Mesodermal cell (in vitro differentiated cells): Measurements from ENCODE around the gene STAT3.

Experiments used
- H3K27ac ChIP-seq: 2 replicates; pipeline ENCODE4 v1.7.0; 2013; ENCODE audit warnings: mild to moderate bottlenecking, low read depth, low read length, moderate library complexity; ENCODE audit not compliant: severe bottlenecking
- H3K36me3 ChIP-seq: 2 replicates; pipeline ENCODE4 v1.7.1; 2013; ENCODE audit warnings: mild to moderate bottlenecking, low read length, moderate library complexity; ENCODE audit not compliant: control insufficient read depth, insufficient read depth
- H3K4me1 ChIP-seq: one replicate; pipeline ENCODE4 v1.7.1; 2013; ENCODE audit warnings: mild to moderate bottlenecking, low read length; ENCODE audit not compliant: insufficient read depth, control insufficient read depth, poor library complexity, severe bottlenecking
- H3K4me3 ChIP-seq: 2 replicates; pipeline ENCODE4 v1.7.0; 2013; ENCODE audit warnings: low read length, control low read depth, mild to moderate bottlenecking; ENCODE audit not compliant: insufficient read depth, poor library complexity, severe bottlenecking; ENCODE audit errors: extremely low read depth
- H3K9me3 ChIP-seq: 2 replicates; pipeline ENCODE4 v1.7.1; 2013; ENCODE audit warnings: mild to moderate bottlenecking, low read length, moderate library complexity; ENCODE audit not compliant: control insufficient read depth
- WGBS, 2 experiments: methylation state at CpG; one replicate each; pipeline ENCODE4 v1.1.5; 2013; ENCODE audit warnings: missing lambda C conversion rate in 2 of 2; ENCODE audit not compliant: insufficient coverage in 2 of 2; 5-methylcytosine and 5-hydroxymethylcytosine counted together

The STAT3 gene

GRCh38 chr17:42289611-42290181 is 98.5 kb downstream of the STAT3 start:
- 92 to 99% methylated on average over 6 to 7 of the region's 9 CpGs for WGBS, 2 experiments
- H3K36me3 ChIP-seq, result no peaks in the 10 kb centered on the region
- peaks cover 3% of the 10 kb centered on the region for H3K4me1 ChIP-seq
- H3K9me3 ChIP-seq, result no peaks in the 10 kb centered on the region
- no peak overlapping the region for H3K27ac ChIP-seq
- H3K4me3 ChIP-seq, result no peak overlapping the region

DNA sequence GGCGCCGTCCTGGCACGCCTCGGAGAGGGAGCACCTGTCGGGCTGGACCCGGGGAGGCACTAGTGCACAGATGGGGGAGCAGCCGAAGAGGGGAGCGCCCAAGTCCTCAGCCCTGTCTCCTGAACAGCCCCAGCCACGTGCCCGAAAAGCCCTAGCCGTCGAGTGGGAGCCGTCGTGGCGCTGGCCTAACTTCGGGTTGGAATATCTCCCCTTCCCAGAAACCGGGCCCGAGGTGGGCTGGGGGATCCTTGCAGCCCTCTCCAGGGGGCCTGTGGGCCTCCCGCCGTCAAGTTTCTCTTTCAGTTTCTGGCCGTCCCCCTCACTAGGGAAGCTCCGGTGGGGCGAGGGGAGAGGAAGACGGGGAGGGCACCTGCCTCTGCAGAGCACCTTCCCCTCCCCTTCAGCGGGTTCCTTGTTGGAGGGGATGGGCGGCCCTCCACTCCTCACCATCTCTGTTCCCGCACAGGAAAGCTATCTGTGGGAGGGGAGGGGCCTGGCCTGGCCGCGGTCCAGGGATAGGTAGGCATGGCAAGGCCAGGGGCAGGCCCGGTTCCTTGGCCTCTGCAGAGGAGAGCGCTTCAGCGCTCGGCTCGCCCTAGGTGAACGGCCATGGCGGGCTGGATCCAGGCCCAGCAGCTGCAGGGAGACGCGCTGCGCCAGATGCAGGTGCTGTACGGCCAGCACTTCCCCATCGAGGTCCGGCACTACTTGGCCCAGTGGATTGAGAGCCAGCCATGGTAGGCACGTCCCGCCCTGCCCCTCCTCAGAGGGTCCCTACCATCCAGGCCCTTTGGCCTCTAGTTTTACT is 99.2 kb downstream of the STAT3 start:
- Histone ChIP-seq H3K4me1 (peaks cover 3% of the 10 kb centered on the region), H3K9me3 (no peaks in the 10 kb centered on the region), H3K36me3 (no peaks in the 10 kb centered on the region), H3K27ac (no peak overlapping the region), H3K4me3 (peak overlapping the region; percentile 44)
- WGBS, 2 experiments, result 65 to 70% methylated on average over 30 to 35 of the region's 44 CpGs

DNA sequence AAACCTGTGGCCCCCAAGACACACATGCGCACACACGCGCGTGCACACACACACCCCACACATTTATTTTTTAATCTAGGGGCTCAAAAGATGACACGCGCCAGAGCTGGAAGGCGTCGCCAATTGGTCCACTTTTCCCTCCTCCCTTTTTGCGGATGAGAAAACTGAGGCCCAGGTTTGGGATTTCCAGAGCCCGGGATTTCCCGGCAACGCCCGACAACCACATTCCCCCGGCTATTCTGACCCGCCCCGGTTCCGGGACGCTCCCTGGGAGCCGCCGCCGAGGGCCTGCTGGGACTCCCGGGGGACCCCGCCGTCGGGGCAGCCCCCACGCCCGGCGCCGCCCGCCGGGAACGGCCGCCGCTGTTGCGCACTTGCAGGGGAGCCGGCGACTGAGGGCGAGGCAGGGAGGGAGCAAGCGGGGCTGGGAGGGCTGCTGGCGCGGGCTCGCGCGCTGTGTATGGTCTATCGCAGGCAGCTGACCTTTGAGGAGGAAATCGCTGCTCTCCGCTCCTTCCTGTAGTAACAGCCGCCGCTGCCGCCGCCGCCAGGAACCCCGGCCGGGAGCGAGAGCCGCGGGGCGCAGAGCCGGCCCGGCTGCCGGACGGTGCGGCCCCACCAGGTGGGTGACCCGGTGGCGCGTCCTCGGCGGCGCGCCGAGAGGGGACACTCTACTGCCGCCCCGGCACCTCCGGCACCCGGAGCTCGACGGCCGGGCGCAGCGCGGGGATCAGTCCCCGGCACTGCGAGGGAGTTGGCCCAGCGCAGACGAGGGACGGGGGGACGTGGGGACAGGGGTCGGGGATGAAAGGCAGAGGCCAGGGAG is 100.1 kb downstream of the STAT3 start, which contains the start of gene STAT5A:
Gene STAT5A (plus strand): TSS at position 522 of the 826 bp plus-strand sequence. CDS start 914 bp downstream, outside the sequence.
- no peak within 1 kb of the TSS for H3K27ac ChIP-seq
- H3K36me3 ChIP-seq, result no peaks in the 10 kb centered on the region
- peaks cover 3% of the 10 kb centered on the region for H3K4me1 ChIP-seq
- no peaks in the 10 kb centered on the region for H3K9me3 ChIP-seq
- H3K4me3 ChIP-seq, result peak within 1 kb of the TSS; percentile 44
- 8 to 16% methylated on average over 69 to 80 of the region's 88 CpGs for WGBS, 2 experiments

GRCh38 chr17:42287305-42287976 is 100.8 kb downstream of the STAT3 start:
- peaks cover 3% of the 10 kb centered on the region for H3K4me1 ChIP-seq
- H3K36me3 ChIP-seq, result no peaks in the 10 kb centered on the region
- H3K9me3 ChIP-seq, result no peaks in the 10 kb centered on the region
- H3K4me3 ChIP-seq, result peak overlapping the region; percentile 44
- H3K27ac ChIP-seq, result no peak overlapping the region
- 72 to 80% methylated on average over 5 to 10 of the region's 14 CpGs for WGBS, 2 experiments

- H3K36me3 ChIP-seq, result no peaks in the 10 kb centered on the region
- no peaks in the 10 kb centered on the region for H3K9me3 ChIP-seq
- H3K27ac ChIP-seq, result no peak overlapping the region
- peaks cover 3% of the 10 kb centered on the region for H3K4me1 ChIP-seq
- no peak overlapping the region for H3K4me3 ChIP-seq
- WGBS, 2 experiments, result 83 to 93% methylated on average over 3 to 4 of the region's 5 CpGs
Observed at GRCh38 chr17:42286411-42287221, 101.6 kb downstream of the STAT3 start.

DNA sequence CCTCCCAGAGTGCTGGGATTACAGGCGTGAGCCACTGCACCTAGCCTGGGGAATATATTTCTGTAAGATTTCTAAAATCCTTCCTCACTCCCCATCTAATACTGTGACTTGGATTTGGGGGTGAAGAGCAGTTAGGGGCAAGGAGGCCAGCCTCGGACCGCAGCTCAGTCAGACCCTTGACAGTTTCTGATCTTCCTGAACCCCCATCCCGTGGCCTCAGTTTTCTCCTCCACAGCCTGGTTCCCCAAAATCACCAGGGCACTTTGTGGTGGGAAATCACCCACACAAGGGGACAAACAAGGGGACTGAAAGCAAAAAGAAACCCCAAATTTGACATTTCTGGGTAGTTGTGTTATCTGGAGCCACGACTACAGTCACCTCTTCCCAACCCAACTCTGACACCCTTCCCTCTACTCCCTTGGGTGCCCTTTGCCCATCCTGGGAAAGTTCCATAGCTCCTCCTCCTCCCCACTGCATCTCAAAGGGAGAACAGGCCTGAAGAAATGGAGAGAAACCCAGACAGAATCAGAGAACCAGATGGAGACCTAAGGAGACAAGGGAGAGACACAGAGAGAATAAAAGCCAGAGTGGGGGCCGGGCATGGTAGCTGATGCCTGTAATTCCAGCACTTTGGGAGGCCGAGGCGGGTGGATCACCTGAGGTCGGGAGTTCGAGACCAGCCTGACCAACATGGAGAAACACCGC is 102.7 kb downstream of the STAT3 start:
- H3K4me1 ChIP-seq, result peaks cover 3% of the 10 kb centered on the region
- no peak overlapping the region for H3K27ac ChIP-seq
- no peaks in the 10 kb centered on the region for H3K9me3 ChIP-seq
- 85 to 92% methylated on average over 5 to 8 of the region's 11 CpGs for WGBS, 2 experiments
- H3K36me3 ChIP-seq, result no peaks in the 10 kb centered on the region
- H3K4me3 ChIP-seq, result no peak overlapping the region

GRCh38 chr17:42284566-42284965 is 103.7 kb downstream of the STAT3 start:
- 91 to 97% methylated on average over 5 to 7 of the region's 7 CpGs for WGBS, 2 experiments
- Histone ChIP-seq H3K4me3 (no peak overlapping the region), H3K36me3 (no peaks in the 10 kb centered on the region), H3K27ac (no peak overlapping the region), H3K9me3 (no peaks in the 10 kb centered on the region), H3K4me1 (peaks cover 3% of the 10 kb centered on the region)

DNA sequence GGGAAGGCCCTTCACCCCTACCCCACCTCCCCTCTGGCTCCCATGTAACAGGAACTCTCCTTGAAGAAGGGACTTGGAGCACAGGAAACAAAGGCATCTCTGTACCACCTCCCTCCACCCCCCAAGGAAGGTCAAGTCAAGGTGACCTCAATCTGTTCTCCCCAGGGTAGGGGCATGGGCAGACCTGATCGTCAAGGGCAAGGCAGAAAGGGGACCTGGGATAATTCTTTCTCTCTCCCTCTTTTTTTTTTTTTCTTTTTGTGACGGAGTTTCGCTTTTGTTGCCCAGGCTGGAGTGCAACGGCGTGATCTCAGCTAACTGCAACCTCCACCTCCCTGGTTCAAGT is 104.2 kb downstream of the STAT3 start:
- WGBS, 2 experiments, result 57 to 100% methylated on average over 1 of the region's 5 CpGs
- Histone ChIP-seq H3K4me3 (no peak overlapping the region), H3K4me1 (peaks cover 3% of the 10 kb centered on the region), H3K27ac (no peak overlapping the region), H3K9me3 (no peaks in the 10 kb centered on the region), H3K36me3 (no peaks in the 10 kb centered on the region)

DNA sequence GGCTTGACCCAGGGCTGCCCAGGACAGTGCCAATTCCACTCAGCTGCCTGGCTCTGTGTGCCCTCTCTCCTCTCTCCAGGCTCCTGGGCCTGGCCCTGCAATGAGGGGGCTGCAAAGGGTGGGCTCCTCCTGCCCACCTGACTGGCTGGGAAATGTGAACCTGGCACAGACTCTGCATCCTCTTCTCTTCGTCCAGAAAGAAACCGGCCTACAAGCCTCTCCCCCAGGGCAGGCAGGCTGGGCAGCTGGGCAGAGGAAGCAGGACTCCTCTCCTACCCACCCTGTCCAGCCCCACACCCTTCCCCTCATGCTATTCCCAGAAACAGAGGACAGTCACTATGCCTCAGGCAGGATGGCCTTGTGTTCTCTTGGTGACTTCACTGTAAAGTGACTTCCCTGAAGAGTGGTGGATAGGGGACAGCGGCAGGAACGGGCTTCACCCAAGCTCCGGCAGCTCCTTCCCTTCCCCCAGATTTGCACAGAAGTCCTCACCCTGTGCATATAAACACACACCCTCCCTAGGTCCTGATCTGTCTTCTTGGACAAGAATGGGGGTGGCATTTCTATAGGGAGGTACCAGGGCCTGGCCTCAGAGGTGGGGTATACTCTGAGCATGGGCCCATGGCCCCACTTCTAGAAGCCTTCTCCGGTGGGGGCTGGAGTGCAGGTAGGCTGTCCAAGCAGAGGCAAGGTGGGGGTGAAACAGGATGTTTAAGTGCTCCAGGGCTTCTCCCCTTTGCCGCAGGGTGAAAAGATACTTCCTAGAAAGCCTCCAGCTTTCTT is 104.8 kb downstream of the STAT3 start:
- H3K27ac ChIP-seq, result no peak overlapping the region
- H3K9me3 ChIP-seq, result no peaks in the 10 kb centered on the region

More for the DNA sequence above, 104.8 kb downstream of the STAT3 start:
- Histone ChIP-seq H3K36me3 (no peaks in the 10 kb centered on the region), H3K4me1 (peaks cover 3% of the 10 kb centered on the region), H3K4me3 (no peak overlapping the region)
- WGBS, 2 experiments, result 84 to 88% methylated on average over 3 of the region's 7 CpGs
